H1 (cell line): ENCODE data around the gene EBF3. TPM values are rescaled to one million over a fixed set of nuclear protein-coding genes. Genes with fewer than 3 reads are reported as not detected.

ENCODE experiments used
- CTCF ChIA-PET: fragments of 300-600 bp; sonication (Branson Sonifier 250); formaldehyde crosslinking; loops from one replicate; lab custom pipeline; 2021; ENCODE audit not compliant: partially characterized antibody; lab: Charles Lee
- POLR2A ChIA-PET: fragments of 300-600 bp; sonication (Branson Sonifier 250); formaldehyde crosslinking; loops from one replicate; lab custom pipeline; 2021; ENCODE audit warnings: inconsistent platforms; ENCODE audit not compliant: partially characterized antibody; lab: Charles Lee
- DNase-seq, 2 experiments: peaks; one replicate each; pipeline versions ENCODE4 v3.0.0 to v3.0.0-alpha.2; 2010 to 2022; ENCODE audit warnings: low spot score in 2 of 2, low read depth in 1 of 2, mixed read lengths in 1 of 2
- FAIRE-seq: peaks from 2 replicates; lab custom pipeline; 2011; peaks lifted over from hg19 to GRCh38; lab: Jason Lieb, UNC
- H2AFZ ChIP-seq: 2 replicates; pipeline ENCODE4 v1.8.1; 2012; ENCODE audit warnings: low read length, inconsistent platforms
- H2AK5ac ChIP-seq: 2 replicates; pipeline ENCODE4 v1.6.1; 2013; ENCODE audit warnings: low read depth, low read length
- H2BK120ac ChIP-seq: replicated peaks from 2 replicates; pipeline ENCODE3; 2013; ENCODE audit warnings: low read depth, low read length, inconsistent platforms
- H2BK12ac ChIP-seq: 2 replicates; pipeline ENCODE4 v1.6.1; 2013; ENCODE audit warnings: low read depth, low read length
- H2BK15ac ChIP-seq: 2 replicates; pipeline ENCODE4 v1.6.1; 2013; ENCODE audit warnings: low read length
- H2BK20ac ChIP-seq: 2 replicates; pipeline ENCODE4 v1.6.1; 2013; ENCODE audit warnings: low read length
- H2BK5ac ChIP-seq: 2 replicates; pipeline ENCODE4 v1.6.1; 2013; ENCODE audit warnings: low read depth, low read length
- H3K14ac ChIP-seq: 2 replicates; pipeline ENCODE4 v1.6.1; 2013; ENCODE audit warnings: inconsistent platforms; ENCODE audit not compliant: insufficient read length
- H3K18ac ChIP-seq: 2 replicates; pipeline ENCODE4 v1.6.1; 2013; ENCODE audit warnings: low read length; ENCODE audit errors: extremely low read depth
- H3K23ac ChIP-seq: 2 replicates; pipeline ENCODE4 v1.6.1; 2013; ENCODE audit warnings: inconsistent platforms; ENCODE audit not compliant: insufficient read length
- H3K23me2 ChIP-seq: 2 replicates; pipeline ENCODE4 v1.6.1; 2013; ENCODE audit warnings: low read depth, low read length
- H3K27ac ChIP-seq: 2 replicates; pipeline ENCODE4 v1.6.1; 2011; ENCODE audit warnings: low read depth, low read length, inconsistent platforms
- H3K27me3 ChIP-seq, 4 experiments: replicated peaks in 1 of 4; 1 replicate in 1 of 4; 2 replicates in 3 of 4; pipeline versions ENCODE4 v1.6.1 to v1.8.1; 2011 to 2013; ENCODE audit warnings: low read length in 3 of 4, mild to moderate bottlenecking in 3 of 4, inconsistent platforms in 2 of 4, mixed read lengths in 2 of 4, moderate library complexity in 1 of 4; ENCODE audit not compliant: control insufficient read depth in 3 of 4, insufficient read depth in 3 of 4; ENCODE audit errors: extremely low read depth in 1 of 4
- H3K36me3 ChIP-seq, 4 experiments: 2 replicates each; pipeline versions ENCODE4 v1.6.1 to v1.8.1; 2011 to 2013; ENCODE audit warnings: mild to moderate bottlenecking in 4 of 4, low read length in 3 of 4, moderate library complexity in 2 of 4, control low read depth in 1 of 4, inconsistent platforms in 1 of 4; ENCODE audit not compliant: insufficient read depth in 4 of 4, control insufficient read depth in 2 of 4
- H3K4ac ChIP-seq: replicated peaks from 2 replicates; pipeline ENCODE3; 2013; ENCODE audit warnings: low read length, low read depth, mixed read lengths, inconsistent platforms; ENCODE audit not compliant: insufficient read length
- H3K4me1 ChIP-seq, 4 experiments: replicated peaks in 1 of 4; 1 replicate in 1 of 4; 2 replicates in 3 of 4; pipeline versions ENCODE4 v1.6.1 to v1.8.1; 2011 to 2013; ENCODE audit warnings: low read length in 3 of 4, inconsistent platforms in 2 of 4, mixed read lengths in 1 of 4; ENCODE audit not compliant: insufficient read depth in 4 of 4, control insufficient read depth in 3 of 4
- H3K4me2 ChIP-seq, 2 experiments: 2 replicates each; pipeline versions ENCODE4 v1.6.1 to v1.8.1; 2011 to 2013; ENCODE audit warnings: low read depth in 2 of 2, low read length in 2 of 2, control low read depth in 1 of 2, inconsistent platforms in 1 of 2, mild to moderate bottlenecking in 1 of 2; ENCODE audit not compliant: insufficient read depth in 1 of 2
- H3K4me3 ChIP-seq, 4 experiments: fragments of 200-600, 300-600 bp in 1 of 4; sonication (generic), shearing (Covaris generic), sonication (Bioruptor Twin) in 1 of 4; 2 replicates each; pipeline versions ENCODE4 v1.5.1 to v1.8.1; 2011 to 2016; ENCODE audit warnings: low read length in 4 of 4, low read depth in 3 of 4, control low read depth in 2 of 4, inconsistent platforms in 2 of 4, mild to moderate bottlenecking in 2 of 4, mixed read lengths in 1 of 4, moderate library complexity in 1 of 4; ENCODE audit not compliant: insufficient read depth in 2 of 4; ENCODE audit errors: extremely low read depth in 1 of 4
- H3K56ac ChIP-seq: replicated peaks from 2 replicates; pipeline ENCODE3; 2013; ENCODE audit warnings: low read depth, mild to moderate bottlenecking, mixed read lengths, low read length, inconsistent platforms; ENCODE audit not compliant: insufficient read length
- H3K79me1 ChIP-seq: 2 replicates; pipeline ENCODE4 v1.6.1; 2013; ENCODE audit warnings: low read depth, low read length, control low read depth
- H3K79me2 ChIP-seq, 2 experiments: 2 replicates each; pipeline versions ENCODE4 v1.6.1 to v1.8.1; 2012 to 2013; ENCODE audit warnings: low read length in 2 of 2, mild to moderate bottlenecking in 2 of 2, inconsistent platforms in 1 of 2; ENCODE audit not compliant: insufficient read depth in 2 of 2, control insufficient read depth in 1 of 2
- H3K9ac ChIP-seq, 4 experiments: replicated peaks in 1 of 4; 1 replicate in 1 of 4; 2 replicates in 3 of 4; pipeline versions ENCODE4 v1.6.1 to v1.8.1; 2011 to 2013; ENCODE audit warnings: low read depth in 3 of 4, low read length in 3 of 4, control low read depth in 2 of 4, mild to moderate bottlenecking in 2 of 4, moderate library complexity in 2 of 4, inconsistent platforms in 1 of 4; ENCODE audit errors: extremely low read depth in 1 of 4
- H3K9me3 ChIP-seq, 2 experiments: 2 replicates each; pipeline versions ENCODE4 v1.6.1 to v1.8.1; 2012 to 2013; ENCODE audit warnings: mild to moderate bottlenecking in 2 of 2, moderate library complexity in 2 of 2, control low read depth in 1 of 2, inconsistent platforms in 1 of 2, low read depth in 1 of 2, low read length in 1 of 2, mixed read lengths in 1 of 2; ENCODE audit not compliant: insufficient read depth in 2 of 2
- H4K20me1 ChIP-seq, 2 experiments: replicated peaks in 1 of 2; 2 replicates each; pipeline versions ENCODE3 to v1.8.1; 2011 to 2013; ENCODE audit warnings: inconsistent platforms in 2 of 2, low read length in 2 of 2, mild to moderate bottlenecking in 1 of 2; ENCODE audit not compliant: insufficient read depth in 2 of 2, control insufficient read depth in 1 of 2
- H4K5ac ChIP-seq: 2 replicates; pipeline ENCODE4 v1.6.1; 2013; ENCODE audit warnings: low read length, low read depth, mixed read lengths, inconsistent platforms; ENCODE audit not compliant: insufficient read length
- H4K8ac ChIP-seq: 2 replicates; pipeline ENCODE4 v1.8.0; 2013; ENCODE audit warnings: mild to moderate bottlenecking, moderate library complexity, low read length, inconsistent platforms; ENCODE audit not compliant: insufficient read depth; ENCODE audit errors: extremely low read depth
- H4K91ac ChIP-seq: replicated peaks from 2 replicates; pipeline ENCODE3; 2013; ENCODE audit warnings: low read length, mixed read lengths, inconsistent platforms; ENCODE audit not compliant: insufficient read length
- MAFK ChIP-seq: IDR thresholded peaks from 2 replicates; pipeline ENCODE4 v1.6.1; 2012; ENCODE audit warnings: low read depth, mild to moderate bottlenecking, improper control_type of control experiment, low read length
- WGBS, 2 experiments: shearing (Covaris generic) in 1 of 2; methylation state at CpG; one replicate each; pipeline versions ENCODE4 v1.1.6 to v1.1.7; 2013 to 2015; ENCODE audit warnings: low lambda C conversion rate in 2 of 2, mixed read lengths in 2 of 2, inconsistent platforms in 1 of 2, low coverage in 1 of 2, missing lambda C conversion rate in 1 of 2; ENCODE audit not compliant: insufficient replicate concordance in 2 of 2, insufficient coverage in 1 of 2, insufficient read length in 1 of 2; ENCODE audit errors: extremely low coverage in 1 of 2, missing lambda C conversion rate in 1 of 2; 5-methylcytosine and 5-hydroxymethylcytosine counted together
- polyA plus RNA-seq, 7 experiments: library from polyadenylated mRNA; depleted of rRNA in 3 of 7; stranded (reverse) in 5 of 7; unstranded in 2 of 7; fragments of >200 nt in 5 of 7; fragments of 200-250 nt in 2 of 7; gene quantifications; 1 replicate in 5 of 7; 2 replicates in 1 of 7; 4 replicates in 1 of 7; pipeline versions ENCODE4 v1.2.1 to v1.2.3, GENCODE V29; 2011 to 2013; ENCODE audit warnings: missing spikeins in 2 of 7, mixed read lengths in 2 of 7
- total RNA-seq: library from RNA; stranded (reverse); fragmentation: NEBNext Ultra II Directional; extraction: Animal tissue kit (Norgen Biotek cat#: 25700); gene quantifications from 2 replicates; pipeline ENCODE4 v1.2.1, GENCODE V29; 2021

Gene EBF3
- total and polyA plus RNA-seq, 2 of the 8 experiments (the other 6 are each of a cell fraction or from before 2014, with no cell fraction given), result 0.08 to 0.26 TPM

DNA sequence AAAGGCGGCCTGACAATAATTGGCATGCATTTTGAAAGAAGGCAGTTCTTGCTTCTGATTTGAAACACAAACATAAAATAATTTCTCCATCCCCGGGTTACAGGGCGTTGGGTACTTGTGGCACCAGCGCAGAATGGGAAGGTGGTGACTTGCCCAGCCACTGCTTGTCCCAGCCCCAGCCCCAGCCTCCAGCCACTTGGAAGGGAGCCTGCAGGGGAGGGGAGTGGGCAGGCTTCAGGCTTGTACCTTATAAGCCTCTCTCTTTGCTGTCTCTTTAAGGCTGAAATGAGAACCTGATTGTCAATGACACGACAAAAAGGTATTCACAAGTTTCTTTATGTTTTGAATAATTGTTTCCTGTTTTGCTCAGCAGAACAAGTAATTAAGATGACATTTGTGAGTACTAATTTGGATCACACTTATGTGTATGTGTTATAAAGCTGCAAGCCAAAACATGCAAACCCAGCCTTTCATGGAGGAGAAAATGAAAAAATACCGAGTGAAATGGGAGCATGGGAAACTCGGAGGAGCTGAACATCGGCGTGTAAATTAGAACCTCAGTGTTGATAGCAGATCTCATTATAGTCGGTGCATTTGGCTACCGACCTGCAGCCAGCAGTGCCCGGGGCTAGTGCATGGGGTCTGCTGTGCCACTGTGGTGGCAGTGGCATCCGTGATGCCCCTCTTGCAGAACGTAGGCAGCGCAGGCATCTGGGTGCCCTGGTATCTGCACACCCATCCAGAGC lies 129.9 kb downstream of the EBF3 start:
- H4K91ac ChIP-seq, result no peak overlapping the region
- TF ChIP-seq MAFK, result no peak
- H4K8ac ChIP-seq, result no peak overlapping the region
- no peaks in the 10 kb centered on the region for H3K23me2 ChIP-seq
- H3K27ac ChIP-seq, result no peak overlapping the region
- ChIA-PET POLR2A (no interaction called here), CTCF (no interaction called here)
- H3K4me2 ChIP-seq, result no peak overlapping the region
- no peak overlapping the region for H4K5ac ChIP-seq
- H3K18ac ChIP-seq, result no peak overlapping the region
- FAIRE-seq (no peak), DNase-seq (no peak)
- no peak overlapping the region for H2BK120ac ChIP-seq
- 91% methylated on average over 15 of the region's 15 CpGs; no CpG with 5 or more reads in 1 of the 2 experiments for WGBS, 2 experiments
- no peaks in the 10 kb centered on the region for H3K4me1 ChIP-seq
- no peak overlapping the region for H3K23ac ChIP-seq
- no peaks in the 10 kb centered on the region for H3K36me3 ChIP-seq
- no peak overlapping the region for H2AFZ ChIP-seq
- no peak overlapping the region for H3K4me3 ChIP-seq
- H2BK20ac ChIP-seq, result no peak overlapping the region
- no peaks in the 10 kb centered on the region for H3K9me3 ChIP-seq
- no peak overlapping the region for H3K56ac ChIP-seq
- no peak overlapping the region for H3K14ac ChIP-seq
- no peak overlapping the region for H3K4ac ChIP-seq
- no peaks in the 10 kb centered on the region for H4K20me1 ChIP-seq
- H2BK12ac ChIP-seq, result peak overlapping the region; percentile 27; the same call in 1 of the 2 replicates
- no peaks in the 10 kb centered on the region for H3K79me2 ChIP-seq
- H3K79me1 ChIP-seq, result no peaks in the 10 kb centered on the region
- H2BK5ac ChIP-seq, result no peak overlapping the region
- H2AK5ac ChIP-seq, result no peak overlapping the region
- H3K9ac ChIP-seq, result no peak overlapping the region
- H2BK15ac ChIP-seq, result no peak overlapping the region
- H3K27me3 ChIP-seq, result no peaks in the 10 kb centered on the region
